Coronary artery (tissue), 2 donors: Measurements from ENCODE around the gene ZNF322.

ENCODE experiments used
- DNase-seq: peaks from one replicate; pipeline ENCODE4 v3.0.0-alpha.2; 2017; ENCODE audit warnings: low spot score
- H3K27ac ChIP-seq, 2 donors: fragments of 200-600 bp; sonication (generic); one replicate each; pipeline ENCODE4 v1.5.1; 2016 to 2019
- H3K4me3 ChIP-seq: fragments of 200-600 bp; sonication (generic); 2 replicates; pipeline ENCODE4 v1.5.1; 2016; ENCODE audit warnings: mild to moderate bottlenecking, moderate library complexity
- CTCF ChIP-seq: fragments of 200-600 bp; sonication (generic); IDR thresholded peaks from one replicate; pipeline ENCODE4 v1.5.1; 2019; ENCODE audit warnings: antibody characterized with exemption

Gene ZNF322

DNA sequence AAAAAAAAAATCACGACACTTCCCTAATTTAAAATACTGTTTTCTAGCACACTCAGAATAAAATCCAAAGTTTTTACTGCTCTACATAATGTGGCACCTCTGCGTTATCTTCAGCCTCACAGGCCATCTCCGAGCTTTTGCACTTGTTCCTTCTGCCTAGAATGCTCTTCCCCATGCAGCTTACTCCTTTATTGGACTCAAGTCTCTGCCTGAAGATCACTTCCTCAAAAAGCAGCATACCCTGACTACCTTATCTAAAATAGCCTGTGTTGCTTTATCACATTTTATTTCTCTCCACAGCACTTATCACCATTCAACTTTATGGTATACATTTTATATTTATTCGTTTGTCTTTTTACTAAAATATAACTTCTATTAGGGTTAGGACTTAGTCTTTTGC, 2.3 kb downstream of the ZNF322 start:
- no peak for DNase-seq
- Histone ChIP-seq H3K4me3 (no peak overlapping the region), H3K27ac (no peak overlapping the region)
- TF ChIP-seq CTCF = no peak

DNA sequence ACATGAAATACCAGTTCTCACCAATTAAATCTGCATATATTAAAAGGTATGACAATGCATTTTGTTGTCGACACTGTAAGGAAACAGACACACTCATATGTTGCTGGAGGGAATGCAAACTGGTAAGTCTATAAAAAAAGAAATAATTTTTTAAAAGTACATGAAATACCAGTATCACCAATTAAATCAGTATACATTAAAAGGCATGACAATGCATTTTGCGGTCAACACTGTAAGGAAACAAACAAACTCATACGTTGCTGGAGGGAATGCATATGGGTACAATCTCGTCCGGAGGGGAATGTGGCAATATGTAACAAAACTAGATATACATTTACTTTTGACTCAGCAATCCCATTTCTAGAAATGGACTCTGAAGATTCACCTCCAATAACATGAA, 6.5 kb downstream of the ZNF322 start:
- DNase-seq = no peak
- no peak overlapping the region for H3K27ac ChIP-seq
- H3K4me3 ChIP-seq = no peak overlapping the region
- TF ChIP-seq CTCF = no peak

DNA sequence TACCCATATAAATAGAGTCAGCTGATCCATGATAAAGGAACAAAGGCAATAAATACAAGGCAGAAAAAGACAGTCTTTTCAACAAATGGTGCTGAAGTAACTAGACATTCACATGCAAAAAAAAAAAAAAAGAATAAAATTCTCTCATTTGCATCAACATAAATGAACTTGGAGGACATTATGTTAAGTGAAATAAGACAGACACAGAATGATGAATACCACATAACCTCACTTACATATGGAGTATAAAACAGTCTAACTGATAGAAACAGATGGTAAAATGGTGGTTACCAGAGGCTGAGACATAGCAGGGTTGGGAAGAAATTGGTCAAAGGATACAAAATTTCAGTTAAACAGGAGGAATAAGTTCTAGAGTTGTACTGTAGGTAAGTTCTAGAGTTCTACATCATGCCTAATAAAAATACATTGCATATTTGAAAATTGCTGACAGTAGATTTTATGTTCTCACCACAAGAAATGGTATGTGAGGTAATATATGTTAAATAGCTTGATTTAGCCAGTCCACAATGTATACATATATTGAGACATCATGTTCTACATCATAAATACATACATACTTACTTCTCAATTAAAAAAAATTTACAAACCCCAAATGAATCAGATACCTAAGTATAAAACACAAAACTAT, 8.3 kb downstream of the ZNF322 start:
- DNase-seq = no peak
- no peak overlapping the region for H3K4me3 ChIP-seq
- no peak for TF ChIP-seq CTCF

DNA sequence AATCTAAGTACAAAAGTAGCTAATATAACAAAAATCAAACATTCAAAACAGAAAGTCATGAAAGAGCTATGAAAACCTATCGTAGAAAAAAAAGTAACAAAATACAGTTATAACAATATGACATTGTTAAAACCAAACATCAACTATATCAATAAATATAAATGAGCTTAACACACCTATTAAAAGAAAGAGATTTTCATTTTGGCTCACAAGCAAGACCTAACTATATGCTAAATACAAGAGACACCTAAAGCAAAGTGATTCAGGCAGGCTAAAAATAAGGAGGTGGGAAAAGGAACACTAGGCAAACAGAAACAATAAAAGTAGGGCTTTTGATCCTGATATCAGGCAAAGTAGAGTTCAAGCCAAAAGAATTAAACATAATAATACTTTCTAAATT, 13.5 kb downstream of the ZNF322 start:
- no peak overlapping the region for H3K4me3 ChIP-seq
- no peak overlapping the region for H3K27ac ChIP-seq
- TF ChIP-seq CTCF = no peak
- no peak for DNase-seq

More for the DNA sequence above, 8.3 kb downstream of the ZNF322 start:
- no peak overlapping the region for H3K27ac ChIP-seq

DNA sequence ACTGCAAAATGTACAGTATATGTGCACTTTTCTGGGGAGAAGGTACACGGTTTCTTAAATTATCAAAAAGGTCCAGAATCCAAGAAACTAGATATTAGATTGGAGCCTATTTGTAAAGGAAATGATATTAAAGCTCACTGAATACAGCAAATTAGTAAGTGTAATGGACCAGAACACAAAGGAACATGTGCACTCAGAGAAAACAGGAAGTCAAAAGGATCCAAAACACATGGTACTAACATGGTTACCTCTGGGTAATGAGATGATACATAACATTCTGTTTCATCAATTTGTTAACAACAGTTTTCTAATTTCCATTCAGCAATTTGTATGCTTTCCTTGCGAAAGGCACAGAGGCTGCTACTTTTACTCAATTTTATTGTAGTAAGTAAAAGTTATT, 18.7 kb downstream of the ZNF322 start:
- H3K4me3 ChIP-seq = no peak overlapping the region
- no peak for DNase-seq
- TF ChIP-seq CTCF = no peak
- no peak overlapping the region for H3K27ac ChIP-seq

DNA sequence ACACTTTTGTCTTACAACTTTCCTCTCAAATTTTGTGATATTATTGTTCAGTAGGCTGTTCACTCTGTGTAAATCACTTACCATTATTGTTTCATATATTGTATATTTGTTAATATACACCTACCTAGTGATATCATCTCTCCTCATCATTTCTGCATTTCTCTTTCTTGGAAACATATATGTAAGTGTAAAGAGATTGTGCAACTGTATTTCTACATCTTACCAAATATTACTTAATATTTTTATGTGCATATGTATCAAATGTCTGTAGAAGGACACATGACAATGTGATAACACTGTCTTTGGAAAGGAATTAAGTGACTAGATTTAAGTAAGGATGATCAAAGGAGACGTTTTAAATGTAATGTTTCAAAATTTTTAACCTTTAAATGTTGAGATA, 30.2 kb downstream of the ZNF322 start:
- no peak for DNase-seq
- no peak overlapping the region for H3K4me3 ChIP-seq
- TF ChIP-seq CTCF = no peak
- no peak overlapping the region for H3K27ac ChIP-seq

DNA sequence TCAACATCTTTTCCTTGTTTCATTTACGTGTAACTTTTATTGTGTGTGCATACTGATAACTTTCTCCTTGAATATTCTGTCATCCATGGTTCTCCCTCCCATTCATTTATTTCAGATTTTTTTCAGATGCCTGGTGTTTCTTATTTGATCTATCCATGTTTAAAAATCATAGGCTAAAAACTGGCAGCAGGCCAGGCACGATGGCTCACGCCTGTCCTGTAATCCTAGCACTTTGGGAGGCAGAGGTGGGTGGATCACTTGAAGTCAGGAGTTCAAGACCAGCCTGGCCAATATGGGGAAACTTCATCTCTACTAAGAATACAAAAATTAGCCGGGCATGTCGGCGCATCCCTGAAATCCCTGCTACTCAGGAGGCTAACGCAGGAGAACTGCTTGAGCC, 31.7 kb downstream of the ZNF322 start:
- no peak for TF ChIP-seq CTCF
- H3K4me3 ChIP-seq = no peak overlapping the region
- H3K27ac ChIP-seq = no peak overlapping the region
- DNase-seq = no peak
